Cerebellar cortex (tissue), 1 donor: ENCODE measurements around the gene KLK6.

Experiments
- DNase-seq: peaks from one replicate; pipeline ENCODE4 v3.0.0-alpha.2; 2015; ENCODE audit warnings: low spot score

The KLK6 gene

DNA sequence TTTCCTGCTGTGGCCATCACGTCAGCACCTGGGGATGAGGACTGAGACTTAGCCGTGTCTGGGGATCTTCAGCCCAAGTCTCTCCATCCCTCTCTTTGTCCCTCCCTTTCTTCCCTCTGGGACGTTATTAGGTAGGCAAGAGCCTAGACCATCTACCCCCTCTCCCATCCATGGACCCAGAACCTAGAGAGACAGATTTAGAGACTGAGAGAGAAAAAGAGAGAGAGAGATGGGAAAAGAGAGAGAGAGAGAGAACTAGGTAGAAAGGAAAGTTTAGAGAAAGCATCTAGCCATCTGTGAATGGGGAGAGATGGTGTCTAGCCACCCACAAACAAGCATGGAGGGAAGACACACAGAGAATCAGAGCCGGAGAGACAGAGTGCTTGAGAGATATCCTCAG is 58.7 kb downstream of the KLK6 start:
- DNase-seq = no peak

DNA sequence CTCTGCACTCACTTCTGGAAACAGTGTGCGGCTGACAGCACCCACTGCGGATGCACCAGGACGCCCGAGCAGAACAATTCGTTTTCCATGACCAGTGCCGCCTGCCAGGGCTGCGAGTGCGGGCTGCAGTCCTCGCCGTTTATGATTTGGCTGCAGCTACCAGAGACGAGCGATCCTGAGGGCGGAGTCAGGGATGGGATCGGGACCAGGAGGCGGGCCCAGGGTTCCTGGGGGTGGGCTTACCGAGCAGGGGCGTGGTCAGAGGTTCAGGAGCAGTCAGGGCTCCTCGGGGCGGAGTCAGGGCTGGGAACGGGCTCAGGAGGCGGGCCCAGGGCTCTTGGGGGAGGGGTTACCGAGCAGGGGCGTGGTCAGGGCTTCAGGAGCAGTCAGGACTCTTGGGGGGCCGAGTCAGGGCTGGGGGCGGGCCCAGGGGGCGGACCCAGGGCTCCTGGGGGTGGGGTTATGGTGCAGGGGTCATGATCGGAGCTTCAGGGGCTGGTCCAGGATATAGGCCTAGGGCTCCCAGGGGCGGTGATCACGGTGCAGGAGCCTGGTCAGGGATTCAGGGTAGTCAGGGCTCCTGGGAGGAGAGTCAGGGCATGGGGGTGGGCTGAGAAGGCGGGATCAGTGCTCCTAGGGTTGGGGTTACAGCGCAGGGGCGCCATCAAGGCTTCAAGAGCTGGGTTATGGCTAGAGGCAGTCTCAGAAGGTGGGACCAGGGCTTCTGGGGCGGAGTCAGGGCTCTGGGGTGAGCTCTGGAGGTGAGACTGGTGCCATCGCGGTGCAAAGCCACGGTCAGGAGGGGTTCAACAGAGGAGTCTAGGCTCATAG is 59.9 kb downstream of the KLK6 start:
- peak; percentile 71 for DNase-seq
